ENCODE data around the gene OSMR. TPM values are rescaled to one million over a fixed set of nuclear protein-coding genes. Genes with fewer than 3 reads are reported as not detected.
A peak's percentile ranks its signal among the peaks of the same experiment; 100 is the strongest.

OSMR gene
- total and polyA plus RNA-seq, 4 donors: 4.2 to 13.7 (median 8.0) TPM

GRCh38 chr5:38866362-38867031, 20.7 kb downstream of the OSMR start:
- Histone ChIP-seq H3K4me3 (ENCODE audit: low read depth, low read length) (no peak overlapping the region), H3K9me3 (ENCODE audit: control insufficient read depth, insufficient read depth, low read length) (no peaks in the 10 kb centered on the region), H3K27me3 (ENCODE audit: control insufficient read depth, insufficient read depth, low read length) (no peaks in the 10 kb centered on the region), H3K36me3 (ENCODE audit: control insufficient read depth, insufficient read depth, low read length) (no peaks in the 10 kb centered on the region), H3K4me1 (ENCODE audit: control insufficient read depth, insufficient read depth, low read length) (no peaks in the 10 kb centered on the region), H3K27ac (ENCODE audit: low read depth, low read length) (no peak overlapping the region)
- WGBS (ENCODE audit: insufficient coverage): no CpG with 5 or more reads among the region's 4 CpGs
- no peak for DNase-seq (ENCODE audit: low read depth in 4 of 6, low spot score in 6 of 6)

- DNase-seq (ENCODE audit: low read depth in 4 of 6, low spot score in 6 of 6): no peak
- no CpG with 5 or more reads among the region's 1 CpG for WGBS (ENCODE audit: insufficient coverage)
- H3K36me3 ChIP-seq (ENCODE audit: control insufficient read depth, insufficient read depth, low read length): no peaks in the 10 kb centered on the region
- H3K27me3 ChIP-seq (ENCODE audit: control insufficient read depth, insufficient read depth, low read length): no peaks in the 10 kb centered on the region
- H3K4me1 ChIP-seq (ENCODE audit: control insufficient read depth, insufficient read depth, low read length): no peaks in the 10 kb centered on the region
- H3K9me3 ChIP-seq (ENCODE audit: control insufficient read depth, insufficient read depth, low read length): no peaks in the 10 kb centered on the region
- no peak overlapping the region for H3K27ac ChIP-seq (ENCODE audit: low read depth, low read length)
- H3K4me3 ChIP-seq (ENCODE audit: low read depth, low read length): no peak overlapping the region
These were observed 21.2 kb downstream of the OSMR start for GRCh38 chr5:38867032-38867398.

DNA sequence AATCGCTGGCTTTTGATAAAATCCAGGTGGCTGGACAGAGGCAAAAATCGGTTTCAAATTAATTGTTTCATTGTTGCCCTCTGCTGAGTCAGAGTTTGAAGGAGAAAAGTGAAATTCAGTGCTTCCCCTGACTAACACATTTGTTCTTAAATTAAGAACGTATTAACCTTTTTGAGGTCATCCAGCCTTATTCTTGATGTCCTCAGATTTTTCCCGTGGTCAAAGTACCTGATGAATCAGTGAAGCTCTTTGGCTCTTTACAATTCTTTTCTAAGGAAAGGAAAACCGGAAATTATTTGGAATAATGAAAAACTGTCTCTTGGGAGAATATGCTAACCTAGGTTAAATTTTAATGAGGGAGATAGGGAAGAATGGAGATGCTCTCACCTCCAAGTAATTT, 21.6 kb downstream of the OSMR start:
- Histone ChIP-seq H3K4me3 (ENCODE audit: low read depth, low read length) (no peak overlapping the region), H3K27ac (ENCODE audit: low read depth, low read length) (no peak overlapping the region), H3K36me3 (ENCODE audit: control insufficient read depth, insufficient read depth, low read length) (no peaks in the 10 kb centered on the region), H3K4me1 (ENCODE audit: control insufficient read depth, insufficient read depth, low read length) (no peaks in the 10 kb centered on the region), H3K27me3 (ENCODE audit: control insufficient read depth, insufficient read depth, low read length) (no peaks in the 10 kb centered on the region), H3K9me3 (ENCODE audit: control insufficient read depth, insufficient read depth, low read length) (no peaks in the 10 kb centered on the region)
- WGBS (ENCODE audit: insufficient coverage): 95% methylated on average over 3 of the region's 5 CpGs
- DNase-seq (ENCODE audit: low read depth in 4 of 6, low spot score in 6 of 6): no peak

DNA sequence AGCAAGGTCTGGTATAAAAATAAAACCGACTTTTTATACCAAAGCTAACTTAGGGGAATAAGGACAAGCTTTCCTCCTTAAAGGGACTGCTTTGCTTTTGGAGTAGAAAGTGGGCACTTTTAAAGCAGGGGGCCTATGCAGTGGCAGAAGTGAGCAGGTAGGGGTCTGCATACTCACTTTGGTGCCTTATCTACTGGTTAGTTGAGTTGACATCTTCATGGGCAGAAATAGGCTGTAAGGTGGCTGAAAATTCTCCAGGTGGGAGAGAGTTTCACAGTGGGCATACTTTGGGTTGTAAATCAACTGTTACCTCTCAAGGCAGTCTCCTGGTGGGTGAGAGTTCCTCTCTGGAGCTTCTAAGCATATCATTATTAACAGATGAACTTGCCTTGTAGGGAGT, 24.8 kb downstream of the OSMR start:
- H3K9me3 ChIP-seq (ENCODE audit: control insufficient read depth, insufficient read depth, low read length): no peaks in the 10 kb centered on the region
- no peak for DNase-seq (ENCODE audit: low read depth in 4 of 6, low spot score in 6 of 6)
- WGBS (ENCODE audit: insufficient coverage): 100% methylated on average over 1 of the region's 1 CpG
- H3K27ac ChIP-seq (ENCODE audit: low read depth, low read length): no peak overlapping the region
- no peaks in the 10 kb centered on the region for H3K36me3 ChIP-seq (ENCODE audit: control insufficient read depth, insufficient read depth, low read length)
- no peak overlapping the region for H3K4me3 ChIP-seq (ENCODE audit: low read depth, low read length)
- H3K4me1 ChIP-seq (ENCODE audit: control insufficient read depth, insufficient read depth, low read length): no peaks in the 10 kb centered on the region
- H3K27me3 ChIP-seq (ENCODE audit: control insufficient read depth, insufficient read depth, low read length): no peaks in the 10 kb centered on the region

- H3K9me3 ChIP-seq (ENCODE audit: control insufficient read depth, insufficient read depth, low read length): no peaks in the 10 kb centered on the region
- no peaks in the 10 kb centered on the region for H3K4me1 ChIP-seq (ENCODE audit: control insufficient read depth, insufficient read depth, low read length)
- 20% methylated on average over 1 of the region's 2 CpGs for WGBS (ENCODE audit: insufficient coverage)
- no peak for DNase-seq (ENCODE audit: low read depth in 4 of 6, low spot score in 6 of 6)
- no peaks in the 10 kb centered on the region for H3K36me3 ChIP-seq (ENCODE audit: control insufficient read depth, insufficient read depth, low read length)
- no peaks in the 10 kb centered on the region for H3K27me3 ChIP-seq (ENCODE audit: control insufficient read depth, insufficient read depth, low read length)
- no peak overlapping the region for H3K27ac ChIP-seq (ENCODE audit: low read depth, low read length)
- H3K4me3 ChIP-seq (ENCODE audit: low read depth, low read length): no peak overlapping the region
These were observed 25.3 kb downstream of the OSMR start for GRCh38 chr5:38871058-38871605.

DNA sequence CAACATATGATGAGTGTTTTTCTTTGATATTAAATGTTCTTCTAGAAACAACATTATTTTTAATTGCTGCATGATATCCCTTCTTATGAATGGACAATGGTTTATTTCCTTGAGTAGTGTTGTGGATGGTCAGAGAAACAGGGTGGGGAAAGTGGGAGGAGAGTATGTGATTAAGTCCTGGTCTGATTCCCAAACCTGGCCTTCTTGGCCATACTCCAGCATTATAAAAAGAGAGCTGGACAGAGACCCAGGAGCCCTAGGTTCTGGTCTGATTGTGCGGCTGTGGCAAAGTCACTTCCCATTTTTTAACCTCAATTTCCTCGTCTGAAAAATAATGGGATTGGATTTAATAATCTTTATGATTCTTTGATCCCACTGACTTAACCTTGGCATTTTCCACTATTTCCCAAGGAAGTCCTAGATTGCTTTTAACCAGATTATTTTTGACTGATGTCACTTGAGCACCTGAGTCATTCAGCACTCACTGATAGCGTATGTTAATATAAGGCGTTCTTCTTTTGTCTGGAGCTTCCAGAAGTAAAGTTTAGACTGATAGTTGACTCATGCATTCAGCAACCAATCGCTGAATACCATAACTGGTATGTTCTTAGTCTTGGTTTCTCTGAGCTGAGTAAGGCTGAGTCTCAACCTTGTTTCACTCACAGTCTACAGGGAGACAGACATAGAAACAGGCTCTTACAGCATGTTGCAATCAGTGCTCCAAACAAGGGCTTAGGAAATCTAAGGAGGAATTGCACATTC, 26.2 kb downstream of the OSMR start:
- H3K27me3 ChIP-seq (ENCODE audit: control insufficient read depth, insufficient read depth, low read length): no peaks in the 10 kb centered on the region
- no peak overlapping the region for H3K27ac ChIP-seq (ENCODE audit: low read depth, low read length)
- H3K36me3 ChIP-seq (ENCODE audit: control insufficient read depth, insufficient read depth, low read length): no peaks in the 10 kb centered on the region
- no peak for DNase-seq (ENCODE audit: low read depth in 4 of 6, low spot score in 6 of 6)
- no peaks in the 10 kb centered on the region for H3K4me1 ChIP-seq (ENCODE audit: control insufficient read depth, insufficient read depth, low read length)
- 100% methylated on average over 2 of the region's 5 CpGs for WGBS (ENCODE audit: insufficient coverage)
- H3K4me3 ChIP-seq (ENCODE audit: low read depth, low read length): no peak overlapping the region
- H3K9me3 ChIP-seq (ENCODE audit: control insufficient read depth, insufficient read depth, low read length): no peaks in the 10 kb centered on the region

DNA sequence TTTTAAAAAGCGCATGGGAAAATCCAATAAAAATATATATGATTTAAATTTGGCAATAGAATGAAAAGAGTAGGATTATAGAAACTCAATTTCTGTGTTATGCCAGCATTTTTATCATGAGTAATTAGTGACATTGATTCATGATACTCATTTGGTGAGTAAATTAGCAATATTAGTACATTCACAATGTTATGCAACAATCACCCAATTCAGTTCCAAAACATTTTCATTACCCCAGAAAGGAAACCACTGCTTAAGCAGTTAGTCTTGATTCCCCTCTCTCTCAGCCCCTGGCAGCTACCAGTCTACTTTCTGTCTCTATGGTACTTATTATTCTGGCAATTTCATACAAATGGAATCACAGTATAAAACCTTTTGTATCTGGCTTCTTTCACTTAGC, 27.0 kb downstream of the OSMR start:
- DNase-seq (ENCODE audit: low read depth in 4 of 6, low spot score in 6 of 6): no peak
- WGBS (ENCODE audit: insufficient coverage): no CpG with 5 or more reads among the region's 1 CpG
- no peak overlapping the region for H3K27ac ChIP-seq (ENCODE audit: low read depth, low read length)

DNA sequence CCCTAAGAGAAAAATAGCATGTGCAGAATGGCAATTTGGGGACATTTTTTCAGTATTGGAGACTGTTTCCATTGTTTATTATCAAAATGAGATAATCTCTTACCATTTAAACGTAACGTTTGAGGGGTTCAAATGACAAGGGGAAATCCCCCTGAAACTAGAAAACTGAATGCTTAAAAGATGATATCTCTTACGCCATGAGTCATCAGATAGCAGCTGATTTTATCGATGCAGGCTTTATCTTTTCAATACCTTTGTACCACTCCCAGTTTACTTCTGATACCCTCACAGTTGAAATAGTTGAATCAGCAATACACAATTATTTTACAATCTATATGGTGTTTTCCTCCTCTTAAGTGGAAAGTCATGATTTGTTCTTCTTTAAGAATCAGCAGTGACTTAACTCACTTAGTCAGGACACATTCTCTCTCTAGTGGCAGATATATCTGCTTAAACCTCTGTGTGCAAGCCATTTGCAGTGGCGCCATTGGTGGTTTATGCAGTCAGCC, 29.2 kb downstream of the OSMR start:
- H3K36me3 ChIP-seq (ENCODE audit: control insufficient read depth, insufficient read depth, low read length): no peaks in the 10 kb centered on the region

More for the DNA sequence above, 27.0 kb downstream of the OSMR start:
- Histone ChIP-seq H3K27me3 (ENCODE audit: control insufficient read depth, insufficient read depth, low read length) (no peaks in the 10 kb centered on the region), H3K9me3 (ENCODE audit: control insufficient read depth, insufficient read depth, low read length) (no peaks in the 10 kb centered on the region), H3K36me3 (ENCODE audit: control insufficient read depth, insufficient read depth, low read length) (no peaks in the 10 kb centered on the region), H3K4me1 (ENCODE audit: control insufficient read depth, insufficient read depth, low read length) (no peaks in the 10 kb centered on the region), H3K4me3 (ENCODE audit: low read depth, low read length) (no peak overlapping the region)

DNA sequence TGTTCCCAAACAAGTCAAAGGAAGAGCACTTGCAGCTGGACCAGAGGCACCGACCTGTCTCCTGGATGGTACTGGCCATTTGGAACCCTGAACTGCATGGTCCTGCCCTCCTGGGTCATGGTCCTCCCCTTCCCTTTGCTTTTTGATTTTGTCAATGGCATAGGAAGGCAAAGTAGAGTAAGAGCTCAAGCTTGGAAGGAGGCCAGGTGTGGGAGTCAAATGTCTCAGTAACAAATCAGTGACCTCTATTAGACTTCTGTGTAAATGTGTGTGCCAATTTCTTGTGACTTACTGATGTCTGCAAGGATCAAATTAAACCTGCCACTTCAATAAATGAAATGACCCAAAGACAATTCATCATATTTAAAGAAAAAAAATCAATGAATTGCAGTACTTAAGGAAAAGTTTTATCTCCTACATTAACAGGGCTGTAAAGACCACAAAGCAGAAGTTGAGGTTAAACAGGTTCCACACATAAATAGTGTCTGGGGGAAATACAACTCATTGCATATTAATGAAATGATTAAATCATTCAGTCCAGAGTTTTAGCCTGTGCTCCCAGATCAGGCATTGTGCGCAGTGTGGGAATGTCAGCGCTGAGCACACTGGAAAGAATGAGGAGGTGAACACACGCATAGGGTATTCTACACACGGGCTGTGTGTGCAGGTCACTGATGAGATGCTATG, 32.7 kb downstream of the OSMR start:
- DNase-seq (ENCODE audit: low read depth in 4 of 6, low spot score in 6 of 6): peak in 1 of 6 donors; percentile 50
- 71% methylated on average over 2 of the region's 5 CpGs for WGBS (ENCODE audit: insufficient coverage)

More for the DNA sequence above, 29.2 kb downstream of the OSMR start:
- DNase-seq (ENCODE audit: low read depth in 4 of 6, low spot score in 6 of 6): no peak
- Histone ChIP-seq H3K27ac (ENCODE audit: low read depth, low read length) (no peak overlapping the region), H3K9me3 (ENCODE audit: control insufficient read depth, insufficient read depth, low read length) (no peaks in the 10 kb centered on the region), H3K4me1 (ENCODE audit: control insufficient read depth, insufficient read depth, low read length) (no peaks in the 10 kb centered on the region), H3K4me3 (ENCODE audit: low read depth, low read length) (no peak overlapping the region), H3K27me3 (ENCODE audit: control insufficient read depth, insufficient read depth, low read length) (no peaks in the 10 kb centered on the region)
- WGBS (ENCODE audit: insufficient coverage): 100% methylated on average over 1 of the region's 5 CpGs

More for the DNA sequence above, 32.7 kb downstream of the OSMR start:
- Histone ChIP-seq H3K27ac (ENCODE audit: low read depth, low read length) (no peak overlapping the region), H3K9me3 (ENCODE audit: control insufficient read depth, insufficient read depth, low read length) (no peaks in the 10 kb centered on the region), H3K36me3 (ENCODE audit: control insufficient read depth, insufficient read depth, low read length) (no peaks in the 10 kb centered on the region), H3K4me1 (ENCODE audit: control insufficient read depth, insufficient read depth, low read length) (no peaks in the 10 kb centered on the region), H3K27me3 (ENCODE audit: control insufficient read depth, insufficient read depth, low read length) (no peaks in the 10 kb centered on the region), H3K4me3 (ENCODE audit: low read depth, low read length) (no peak overlapping the region)

All from spinal cord (tissue), 10 donors.